LoVo (cell line): ENCODE measurements around the gene AKAP13.

Source experiments
- DNase-seq: peaks from one replicate; pipeline ENCODE4 v3.0.0-alpha.2; 2016; ENCODE audit warnings: low spot score

The AKAP13 gene

GRCh38 chr15:85389306-85389650 lies 8.9 kb downstream of the AKAP13 start:
- DNase-seq, result no peak

DNA sequence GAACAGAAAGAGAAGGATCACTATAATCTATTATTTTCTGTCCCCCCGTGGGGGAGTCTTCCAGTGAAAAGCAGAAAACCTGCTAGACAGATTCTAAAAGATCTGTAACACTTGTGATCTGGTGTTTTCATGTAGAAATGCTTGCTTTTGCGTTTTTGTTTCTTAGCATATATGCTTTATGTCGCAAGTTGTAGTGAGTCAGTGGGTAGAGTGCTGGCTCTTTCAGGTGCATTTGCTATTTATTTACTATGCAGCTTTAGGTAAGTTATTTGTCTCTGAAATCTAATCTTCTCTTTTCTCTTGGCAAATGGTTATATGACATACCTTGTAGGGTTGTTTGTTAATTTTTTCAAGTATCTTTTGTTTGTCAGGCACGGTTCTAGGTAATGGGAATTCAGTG lies 9.4 kb downstream of the AKAP13 start:
- no peak for DNase-seq

GRCh38 chr15:85393210-85393609 lies 12.8 kb downstream of the AKAP13 start:
- no peak for DNase-seq

GRCh38 chr15:85394554-85395333 lies 14.3 kb downstream of the AKAP13 start:
- peak; percentile 34 for DNase-seq

DNA sequence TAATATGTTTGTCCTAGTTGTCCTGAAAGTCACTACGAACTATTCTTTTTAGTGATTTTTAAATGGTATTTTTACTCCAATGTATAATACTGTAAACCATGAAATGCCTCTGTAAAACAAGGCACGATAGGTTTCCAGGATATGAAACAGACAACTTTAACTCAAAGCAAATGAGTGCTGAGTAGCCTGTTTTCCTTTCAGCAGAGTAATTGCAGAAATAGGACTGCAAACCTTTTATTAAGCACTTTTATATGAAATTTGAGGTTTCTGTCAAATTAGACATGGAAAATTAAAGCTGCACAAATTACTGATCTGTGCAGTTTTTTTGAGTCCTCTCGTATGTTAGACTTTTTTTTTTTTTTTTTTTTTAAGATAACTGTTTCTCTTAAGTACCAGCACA lies 16.2 kb downstream of the AKAP13 start:
- no peak for DNase-seq

DNA sequence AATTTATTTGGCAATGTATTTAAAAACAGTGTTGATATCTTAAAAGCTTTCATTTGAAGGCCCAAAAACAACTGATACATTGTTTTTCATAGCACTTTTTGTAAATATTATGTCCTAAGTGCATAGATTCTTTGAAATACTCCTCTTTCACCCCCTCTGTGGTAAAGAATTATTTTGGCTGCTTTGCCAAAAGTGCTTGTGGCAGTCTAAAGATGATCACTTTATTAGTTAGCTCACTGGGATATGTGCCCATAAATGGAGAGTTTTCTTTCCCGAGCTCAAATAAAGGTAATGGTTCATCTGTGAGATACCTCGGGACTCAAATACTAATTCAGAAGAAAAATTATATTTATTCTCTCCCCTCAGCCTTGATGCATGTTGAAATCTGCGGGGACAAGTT lies 16.7 kb downstream of the AKAP13 start:
- no peak for DNase-seq

- no peak for DNase-seq
Observed at GRCh38 chr15:85397926-85398325, 17.5 kb downstream of the AKAP13 start.

GRCh38 chr15:85398822-85399221 lies 18.4 kb downstream of the AKAP13 start:
- DNase-seq, result no peak

GRCh38 chr15:85399627-85400026 lies 19.2 kb downstream of the AKAP13 start:
- DNase-seq, result no peak

- DNase-seq, result no peak
Observed at GRCh38 chr15:85400606-85401005, 20.2 kb downstream of the AKAP13 start.

DNA sequence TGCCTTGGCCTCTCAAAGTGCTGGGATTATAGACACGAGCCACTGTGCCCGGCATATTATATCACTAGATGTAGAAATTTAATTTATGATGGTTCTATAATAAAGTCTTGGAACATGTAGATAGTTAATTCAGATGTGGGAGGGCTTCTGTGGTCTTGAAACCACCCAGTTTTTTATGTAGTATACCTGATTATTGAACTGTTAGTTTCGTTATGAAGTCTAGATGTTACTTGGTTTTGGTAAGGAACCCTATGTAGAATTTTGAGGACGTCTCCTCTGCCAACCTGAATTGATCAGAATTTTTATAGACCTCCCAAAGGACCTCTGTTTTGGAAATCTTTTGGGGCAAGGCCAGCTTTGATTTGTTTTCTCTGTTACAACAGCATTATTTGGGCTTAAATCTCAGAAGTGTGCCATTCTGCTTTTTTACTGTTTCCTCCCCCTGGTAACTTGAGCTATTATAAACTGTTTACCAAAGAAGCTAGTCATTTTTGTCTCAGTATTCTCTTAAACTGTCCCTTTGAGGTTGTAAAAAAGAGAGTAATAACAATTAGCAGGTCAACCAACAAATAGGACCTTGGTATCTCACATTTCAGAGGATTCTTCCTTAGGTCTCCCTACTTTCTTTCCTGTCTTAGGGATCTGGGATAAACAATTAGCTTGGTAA lies 20.8 kb downstream of the AKAP13 start:
- DNase-seq, result no peak

GRCh38 chr15:85402195-85402881 lies 21.9 kb downstream of the AKAP13 start:
- DNase-seq, result no peak

DNA sequence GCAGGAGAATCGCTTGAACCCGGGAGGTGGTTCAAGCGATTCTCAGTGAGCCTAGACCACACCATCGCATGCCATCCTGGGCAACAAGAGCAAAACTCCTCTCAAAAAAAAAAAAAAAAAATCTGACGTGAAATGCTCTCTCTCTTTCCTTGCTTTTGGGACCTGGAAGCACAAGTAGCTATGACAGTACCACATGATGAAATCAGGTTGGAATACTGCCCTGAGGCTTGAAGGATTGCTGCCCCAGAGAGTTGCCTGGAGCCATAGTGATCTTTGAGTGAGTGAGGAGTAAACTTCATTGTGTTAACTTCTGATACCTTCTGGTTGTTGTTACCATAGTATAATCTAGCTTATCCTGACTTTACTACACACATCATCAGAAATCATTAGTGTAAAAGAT lies 23.3 kb downstream of the AKAP13 start:
- DNase-seq, result peak; percentile 42

- DNase-seq, result no peak
Observed at GRCh38 chr15:85404176-85404917, 23.9 kb downstream of the AKAP13 start.

GRCh38 chr15:85404918-85405866 lies 24.8 kb downstream of the AKAP13 start:
- DNase-seq, result no peak

- DNase-seq, result no peak
Observed at GRCh38 chr15:85406916-85407315, 26.5 kb downstream of the AKAP13 start.

- peak; percentile 42 for DNase-seq
Observed at GRCh38 chr15:85407421-85408269, 27.2 kb downstream of the AKAP13 start.

DNA sequence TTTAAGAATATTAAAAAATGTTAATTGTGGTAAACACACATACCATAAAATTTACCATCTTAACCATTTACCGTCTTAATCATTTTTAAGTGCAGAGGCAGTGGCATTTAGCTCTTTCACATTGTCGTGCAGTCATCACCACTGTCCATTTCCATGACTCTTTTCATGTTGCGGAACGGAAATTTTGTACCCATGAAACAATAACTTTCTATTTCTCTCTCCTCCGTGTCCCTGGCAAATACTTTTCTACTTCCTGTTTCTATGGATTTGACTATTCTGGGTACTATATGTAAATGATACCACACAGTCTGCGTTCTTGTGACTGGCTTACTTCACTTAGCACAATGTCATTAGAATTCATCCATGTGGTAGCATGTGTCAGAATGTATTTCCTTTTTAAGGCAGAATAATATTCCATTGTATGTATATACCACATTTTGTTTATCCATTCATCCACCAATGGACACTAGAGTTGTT lies 27.9 kb downstream of the AKAP13 start:
- no peak for DNase-seq

DNA sequence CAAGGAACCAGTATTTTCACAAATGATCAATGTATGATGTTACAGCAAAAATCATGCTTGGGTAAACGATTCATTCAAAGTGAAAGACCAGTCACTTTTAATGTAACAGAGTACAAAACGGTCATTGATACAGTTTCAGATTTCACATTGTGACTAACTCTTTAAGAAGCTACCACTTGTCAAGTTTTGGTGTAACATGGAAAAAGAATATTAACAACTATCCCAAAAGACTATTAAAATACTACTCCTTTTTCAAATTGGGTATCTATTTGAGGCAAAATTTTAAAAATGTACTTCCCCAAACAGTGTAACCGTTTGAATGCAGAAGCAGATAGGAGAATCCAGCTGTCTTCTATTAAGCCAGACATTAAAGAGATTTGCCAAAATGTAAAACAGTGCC lies 31.7 kb downstream of the AKAP13 start:
- DNase-seq, result no peak
